Upper lobe of right lung (tissue), 1 donor: ENCODE data around the gene TMEM232. TPM values are rescaled to one million over a fixed set of nuclear protein-coding genes. Genes with fewer than 3 reads are reported as not detected.

Source experiments
- ATAC-seq: fragments of 200-7000 bp; cut with Tn5 transposase; one replicate; pipeline ENCODE4 v1.9.1; 2020; ENCODE audit warnings: mild to moderate bottlenecking, moderate library complexity
- DNase-seq: peaks from one replicate; pipeline ENCODE4 v3.0.0-alpha.2; 2020
- H3K27ac ChIP-seq: fragments of 200-600 bp; one replicate; pipeline ENCODE4 v1.8.0; 2022
- H3K27me3 ChIP-seq: fragments of 200-600 bp; one replicate; pipeline ENCODE4 v1.8.0; 2022; ENCODE audit warnings: mild to moderate bottlenecking
- H3K36me3 ChIP-seq: fragments of 200-600 bp; one replicate; pipeline ENCODE4 v1.8.0; 2022
- H3K4me1 ChIP-seq: fragments of 200-600 bp; one replicate; pipeline ENCODE4 v1.8.0; 2022
- H3K4me3 ChIP-seq: fragments of 200-600 bp; one replicate; pipeline ENCODE4 v1.8.0; 2022; ENCODE audit warnings: mild to moderate bottlenecking
- H3K9me3 ChIP-seq: fragments of 200-600 bp; one replicate; pipeline ENCODE4 v1.8.0; 2022
- intact Hi-C: fragments of 100-400 bp; cut with DNase I; formaldehyde crosslinking; loops from one replicate; pipeline ENCODE4 v1.11.0; 2022
- microRNA-seq: library from miRNA; unstranded; fragments of <30 nt; microRNA quantifications from one replicate; pipeline ENCODE4 v1.2.0, GENCODE V29; 2020; ENCODE audit warnings: borderline microRNAs expressed
- total RNA-seq: library from RNA; stranded (reverse); fragmentation: NEBNext Ultra II Directional; extraction: Animal tissue kit (Norgen Biotek cat#: 25700); gene quantifications from one replicate; pipeline ENCODE4 v1.2.1, GENCODE V29; 2021
- TF ChIP-seq, protein P1 (sequence below): fragments of 200-600 bp; IDR thresholded peaks from one replicate; pipeline ENCODE4 v1.8.0; 2022; ENCODE audit warnings: antibody characterized with exemption
- donor health status: DM: no; HTN: yes; CAD: no; lungs with severe emphysema.

TMEM232 gene
- total RNA-seq, 1 donor from 2014 or later: 3.6 TPM

DNA sequence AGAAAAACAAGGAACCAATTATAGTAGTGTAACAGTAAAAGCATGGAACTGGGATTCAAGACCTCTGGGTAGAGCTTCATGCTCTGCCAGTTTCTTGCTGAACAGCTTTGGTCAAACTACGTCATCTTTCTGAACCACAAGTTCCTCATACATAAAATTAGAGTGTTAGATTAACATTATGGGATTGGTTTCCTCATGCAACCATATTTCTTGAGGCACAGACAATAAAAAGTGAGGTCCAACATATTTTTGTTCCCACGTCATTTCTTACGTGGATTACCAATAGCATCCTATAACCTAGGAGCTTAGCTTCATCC lies 354.8 kb downstream of the TMEM232 start:
- Histone ChIP-seq H3K36me3 (no peaks in the 10 kb centered on the region), H3K4me1 (no peaks in the 10 kb centered on the region), H3K4me3 (no peak overlapping the region), H3K9me3 (no peaks in the 10 kb centered on the region), H3K27ac (no peak overlapping the region), H3K27me3 (no peaks in the 10 kb centered on the region)
- no peak for DNase-seq
- no peak for ATAC-seq
- TF ChIP-seq, protein P1, sequence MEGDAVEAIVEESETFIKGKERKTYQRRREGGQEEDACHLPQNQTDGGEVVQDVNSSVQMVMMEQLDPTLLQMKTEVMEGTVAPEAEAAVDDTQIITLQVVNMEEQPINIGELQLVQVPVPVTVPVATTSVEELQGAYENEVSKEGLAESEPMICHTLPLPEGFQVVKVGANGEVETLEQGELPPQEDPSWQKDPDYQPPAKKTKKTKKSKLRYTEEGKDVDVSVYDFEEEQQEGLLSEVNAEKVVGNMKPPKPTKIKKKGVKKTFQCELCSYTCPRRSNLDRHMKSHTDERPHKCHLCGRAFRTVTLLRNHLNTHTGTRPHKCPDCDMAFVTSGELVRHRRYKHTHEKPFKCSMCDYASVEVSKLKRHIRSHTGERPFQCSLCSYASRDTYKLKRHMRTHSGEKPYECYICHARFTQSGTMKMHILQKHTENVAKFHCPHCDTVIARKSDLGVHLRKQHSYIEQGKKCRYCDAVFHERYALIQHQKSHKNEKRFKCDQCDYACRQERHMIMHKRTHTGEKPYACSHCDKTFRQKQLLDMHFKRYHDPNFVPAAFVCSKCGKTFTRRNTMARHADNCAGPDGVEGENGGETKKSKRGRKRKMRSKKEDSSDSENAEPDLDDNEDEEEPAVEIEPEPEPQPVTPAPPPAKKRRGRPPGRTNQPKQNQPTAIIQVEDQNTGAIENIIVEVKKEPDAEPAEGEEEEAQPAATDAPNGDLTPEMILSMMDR: no peak
- intact Hi-C loops: no loop called here

DNA sequence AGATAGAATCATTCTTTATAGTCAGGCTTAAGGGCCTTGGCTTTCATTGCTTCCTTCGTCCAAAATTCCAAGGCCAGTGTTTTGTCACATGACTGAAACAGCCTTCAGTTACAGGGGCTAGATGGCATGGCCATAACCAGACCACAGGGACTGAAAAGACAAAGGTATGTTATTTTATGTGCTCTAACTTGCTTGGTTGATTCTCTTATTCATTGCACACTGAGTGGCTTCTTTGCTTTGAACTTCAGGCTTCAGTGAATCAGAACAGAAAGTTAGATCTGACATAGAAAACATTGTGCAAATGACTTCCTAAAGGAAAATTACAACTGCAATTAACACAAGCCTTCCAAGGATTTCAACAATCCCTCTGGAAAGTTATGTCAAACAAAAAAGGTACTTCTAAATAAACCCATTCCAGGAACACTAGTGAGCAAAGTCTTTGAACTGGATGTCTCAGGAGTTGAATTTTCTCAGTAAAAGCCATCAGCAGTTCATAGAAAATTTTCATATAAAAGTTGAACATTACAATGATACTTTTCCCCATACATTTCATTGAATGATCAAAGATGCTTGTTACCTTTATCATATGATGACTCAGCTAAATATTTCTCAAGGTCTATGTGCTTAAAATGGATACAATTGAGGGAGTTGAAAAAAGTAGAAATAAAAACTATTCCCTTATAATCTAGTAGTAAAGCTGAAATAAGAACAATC lies 355.3 kb downstream of the TMEM232 start:
- no peak for DNase-seq
- no peaks in the 10 kb centered on the region for H3K36me3 ChIP-seq
- intact Hi-C loops: no loop called here
- no peak for ATAC-seq
- no peak overlapping the region for H3K4me3 ChIP-seq
- no peaks in the 10 kb centered on the region for H3K9me3 ChIP-seq
- H3K4me1 ChIP-seq: no peaks in the 10 kb centered on the region
- no peak overlapping the region for H3K27ac ChIP-seq
- TF ChIP-seq, protein P1: no peak
- no peaks in the 10 kb centered on the region for H3K27me3 ChIP-seq

Small RNA genes lying within 50 kb of the gene (microRNA-seq; reads per million reads assigned to microRNA genes)
- not detected for gene MIR548F3

Other genes starting within 250 kb of the TMEM232 start
- 39.0 TPM for gene SLC25A46, start 12.3 kb upstream of the TMEM232 start, total RNA-seq